NB4 (cell line): ENCODE results near the gene STING1.

Source experiments
- MYC ChIP-seq: IDR thresholded peaks from 2 replicates; pipeline ENCODE4 v1.6.1; 2011; ENCODE audit warnings: low read depth, low read length
- POLR2A ChIP-seq: IDR thresholded peaks from 2 replicates; pipeline ENCODE4 v1.6.1; 2011; ENCODE audit warnings: mild to moderate bottlenecking; ENCODE audit not compliant: insufficient read length; ENCODE audit errors: extremely low read depth
- TF ChIP-seq, protein P1 (sequence below): IDR thresholded peaks from one replicate; pipeline ENCODE4 v1.5.1; 2012; ENCODE audit warnings: low read depth, low read length
- TF ChIP-seq, protein P2 (sequence below): IDR thresholded peaks from 2 replicates; pipeline ENCODE4 v1.6.1; 2011; ENCODE audit warnings: low read depth, low read length

DNA sequence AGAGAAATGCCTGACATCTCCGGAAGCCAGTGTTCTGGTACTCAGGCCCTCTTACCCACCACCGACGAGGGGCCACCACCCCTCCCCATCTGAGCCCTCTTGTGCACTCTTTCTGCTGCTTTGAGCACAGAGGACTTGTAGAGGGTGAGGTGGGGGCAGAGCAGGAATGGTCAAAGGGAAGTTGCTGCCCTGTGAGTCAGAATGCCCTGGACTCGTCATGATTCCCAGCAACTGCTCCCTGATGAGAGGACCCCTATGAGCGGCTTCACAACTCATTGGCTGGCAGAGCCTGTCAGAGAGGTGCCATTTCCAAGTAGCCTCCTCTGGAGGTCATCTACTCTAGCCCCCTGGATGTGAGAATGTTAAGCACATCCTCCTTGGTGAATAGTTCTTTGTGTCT lies 20.9 kb downstream of the STING1 start:
- TF ChIP-seq, protein P1, sequence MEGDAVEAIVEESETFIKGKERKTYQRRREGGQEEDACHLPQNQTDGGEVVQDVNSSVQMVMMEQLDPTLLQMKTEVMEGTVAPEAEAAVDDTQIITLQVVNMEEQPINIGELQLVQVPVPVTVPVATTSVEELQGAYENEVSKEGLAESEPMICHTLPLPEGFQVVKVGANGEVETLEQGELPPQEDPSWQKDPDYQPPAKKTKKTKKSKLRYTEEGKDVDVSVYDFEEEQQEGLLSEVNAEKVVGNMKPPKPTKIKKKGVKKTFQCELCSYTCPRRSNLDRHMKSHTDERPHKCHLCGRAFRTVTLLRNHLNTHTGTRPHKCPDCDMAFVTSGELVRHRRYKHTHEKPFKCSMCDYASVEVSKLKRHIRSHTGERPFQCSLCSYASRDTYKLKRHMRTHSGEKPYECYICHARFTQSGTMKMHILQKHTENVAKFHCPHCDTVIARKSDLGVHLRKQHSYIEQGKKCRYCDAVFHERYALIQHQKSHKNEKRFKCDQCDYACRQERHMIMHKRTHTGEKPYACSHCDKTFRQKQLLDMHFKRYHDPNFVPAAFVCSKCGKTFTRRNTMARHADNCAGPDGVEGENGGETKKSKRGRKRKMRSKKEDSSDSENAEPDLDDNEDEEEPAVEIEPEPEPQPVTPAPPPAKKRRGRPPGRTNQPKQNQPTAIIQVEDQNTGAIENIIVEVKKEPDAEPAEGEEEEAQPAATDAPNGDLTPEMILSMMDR, result no peak
- TF ChIP-seq POLR2A (no peak), MYC (no peak)
- TF ChIP-seq, protein P2, sequence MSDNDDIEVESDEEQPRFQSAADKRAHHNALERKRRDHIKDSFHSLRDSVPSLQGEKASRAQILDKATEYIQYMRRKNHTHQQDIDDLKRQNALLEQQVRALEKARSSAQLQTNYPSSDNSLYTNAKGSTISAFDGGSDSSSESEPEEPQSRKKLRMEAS, result no peak
